SK-N-MC (cell line): ENCODE data around the gene RASSF8.

Experiments
- EZH2 ChIP-seq: fragments of 200-600 bp; sonication (generic); IDR thresholded peaks from one replicate; pipeline ENCODE4 v1.6.1; 2017; ENCODE audit warnings: antibody characterized with exemption
- POLR2AphosphoS5 ChIP-seq: IDR thresholded peaks from 2 replicates; pipeline ENCODE4 v1.6.1; 2012; ENCODE audit warnings: mild to moderate bottlenecking, low read depth, low read length, borderline replicate concordance

DNA sequence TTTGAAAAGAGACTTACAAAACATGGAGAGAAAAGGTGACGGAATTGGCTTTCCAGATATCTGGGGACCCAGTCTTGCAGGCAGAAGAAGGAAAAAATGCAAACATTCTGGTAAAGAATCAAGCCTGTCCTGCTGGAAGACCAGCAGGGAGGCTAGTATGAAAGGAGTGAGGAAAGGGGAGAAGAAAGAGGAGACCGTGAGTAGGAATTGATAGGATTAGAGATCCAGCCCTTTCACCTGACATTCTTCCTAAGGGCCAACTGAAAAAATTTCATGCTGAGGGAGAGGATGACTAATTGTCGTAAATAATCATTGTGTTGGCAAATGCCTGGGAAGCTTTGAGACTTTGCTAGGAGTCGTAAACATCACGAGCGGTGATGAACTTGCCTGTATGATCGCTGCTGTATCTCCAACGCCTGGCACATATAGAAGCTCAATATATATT is 154.2 kb downstream of the RASSF8 start:
- TF ChIP-seq POLR2AphosphoS5 (no peak), EZH2 (no peak)
